ENCODE data around the gene ARHGAP6.
A peak's percentile ranks its signal among the peaks of the same experiment; 100 is the strongest.
"Not testable (repeated sequence)": the region's sequence is repeated elsewhere in the genome, so short reads cannot be mapped to it uniquely, and the experiment has no call there.

The ARHGAP6 gene

GRCh38 chrX:11180571-11180970 is 485.1 kb downstream of the ARHGAP6 start:
- no peak for DNase-seq (ENCODE audit: low read depth, low spot score)

GRCh38 chrX:11172415-11172814 is 493.3 kb downstream of the ARHGAP6 start:
- DNase-seq (ENCODE audit: low read depth, low spot score): no peak

GRCh38 chrX:11171956-11172355 is 493.8 kb downstream of the ARHGAP6 start:
- no peak for DNase-seq (ENCODE audit: low read depth, low spot score)

GRCh38 chrX:11164433-11164832 is 501.3 kb downstream of the ARHGAP6 start:
- no peak for DNase-seq (ENCODE audit: low read depth, low spot score)

GRCh38 chrX:11159149-11159548 is 506.6 kb downstream of the ARHGAP6 start:
- no peak for DNase-seq (ENCODE audit: low read depth, low spot score)

GRCh38 chrX:11151799-11152559 is 513.7 kb downstream of the ARHGAP6 start:
- no peak for DNase-seq (ENCODE audit: low read depth, low spot score)

- no peak for DNase-seq (ENCODE audit: low read depth, low spot score)
Measured at GRCh38 chrX:11148401-11148800, 517.3 kb downstream of the ARHGAP6 start.

GRCh38 chrX:11146411-11146810 is 519.3 kb downstream of the ARHGAP6 start:
- no peak for DNase-seq (ENCODE audit: low read depth, low spot score)

GRCh38 chrX:11143931-11144678 is 521.6 kb downstream of the ARHGAP6 start:
- DNase-seq (ENCODE audit: low read depth, low spot score): peak; percentile 80

- DNase-seq (ENCODE audit: low read depth, low spot score): no peak
Measured at GRCh38 chrX:11138498-11139390, 527.0 kb downstream of the ARHGAP6 start.

- DNase-seq (ENCODE audit: low read depth, low spot score): no peak
Measured at GRCh38 chrX:11137543-11138139, 528.1 kb downstream of the ARHGAP6 start.

GRCh38 chrX:11135564-11136185 is 530.0 kb downstream of the ARHGAP6 start:
- DNase-seq (ENCODE audit: low read depth, low spot score): no peak

GRCh38 chrX:11131146-11131545 is 534.6 kb downstream of the ARHGAP6 start:
- no peak for DNase-seq (ENCODE audit: low read depth, low spot score)

- no peak for DNase-seq (ENCODE audit: low read depth, low spot score)
Measured at GRCh38 chrX:11130136-11130535, 535.6 kb downstream of the ARHGAP6 start.

GRCh38 chrX:11129534-11130105 is 536.1 kb downstream of the ARHGAP6 start:
- DNase-seq (ENCODE audit: low read depth, low spot score): peak; percentile 89

- DNase-seq (ENCODE audit: low read depth, low spot score): no peak
Measured at GRCh38 chrX:11125060-11125459, 540.7 kb downstream of the ARHGAP6 start.

- DNase-seq (ENCODE audit: low read depth, low spot score): no peak
Measured at GRCh38 chrX:11124112-11124511, 541.6 kb downstream of the ARHGAP6 start.

GRCh38 chrX:11123087-11123486 is 542.6 kb downstream of the ARHGAP6 start:
- not testable (repeated sequence) for DNase-seq (ENCODE audit: low read depth, low spot score)

GRCh38 chrX:11119313-11119943 is 546.3 kb downstream of the ARHGAP6 start:
- DNase-seq (ENCODE audit: low read depth, low spot score): no peak

GRCh38 chrX:11117745-11118144 is 548.0 kb downstream of the ARHGAP6 start:
- no peak for DNase-seq (ENCODE audit: low read depth, low spot score)
